GM20000 (cell line): Measurements from ENCODE around the gene BAHCC1.
A peak's percentile ranks its signal among the peaks of the same experiment; 100 is the strongest.

Experiments used
- DNase-seq: peaks from one replicate; pipeline ENCODE4 v3.0.0; 2012; ENCODE audit warnings: low spot score
- TF ChIP-seq, protein P1 (sequence below): IDR thresholded peaks from 2 replicates; pipeline ENCODE4 v1.5.1; 2012; ENCODE audit warnings: mild to moderate bottlenecking, control low read depth; ENCODE audit errors: extremely low read depth, missing control alignments

The BAHCC1 gene

DNA sequence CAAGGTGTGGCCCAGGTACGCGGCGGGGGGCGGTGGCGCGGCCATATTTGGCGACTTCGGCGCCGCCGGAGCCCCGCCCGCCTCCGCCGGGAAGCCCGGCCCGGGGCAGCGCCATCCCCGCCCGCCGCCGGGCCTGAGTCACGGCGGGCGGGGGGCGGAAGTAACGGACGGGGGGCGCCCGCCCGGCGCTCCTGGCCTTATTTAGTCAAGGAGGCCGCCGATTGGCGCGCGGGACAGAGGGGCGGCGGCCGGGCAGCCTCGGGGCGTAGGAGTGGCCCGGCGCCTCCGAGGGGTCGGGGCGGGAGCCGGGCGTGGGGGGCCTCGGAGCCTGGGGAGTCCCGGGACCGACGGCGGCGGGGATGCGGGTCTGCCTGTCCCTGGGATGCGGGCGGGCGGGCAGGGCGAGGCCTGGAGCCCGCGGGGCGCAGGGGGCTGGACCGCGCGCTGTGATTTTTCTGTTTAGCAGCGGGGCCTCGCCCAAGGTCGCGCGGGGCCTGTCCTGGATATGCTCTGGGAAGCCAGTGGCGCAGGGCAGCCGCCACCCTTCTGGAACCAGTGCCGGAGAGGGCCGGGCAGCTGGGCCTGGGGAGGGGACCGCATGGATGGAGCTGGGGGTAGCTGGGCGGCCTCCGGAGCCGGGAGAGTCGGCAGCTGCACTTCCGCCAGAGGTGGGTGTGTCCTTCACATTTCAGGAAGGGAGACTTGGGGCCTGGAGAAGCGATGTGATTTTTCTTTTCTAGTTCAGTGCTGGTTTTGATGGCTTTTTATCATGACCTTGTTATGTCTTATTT lies 119.7 kb downstream of the BAHCC1 start:
- DNase-seq, result peak; percentile 90
- TF ChIP-seq, protein P1, sequence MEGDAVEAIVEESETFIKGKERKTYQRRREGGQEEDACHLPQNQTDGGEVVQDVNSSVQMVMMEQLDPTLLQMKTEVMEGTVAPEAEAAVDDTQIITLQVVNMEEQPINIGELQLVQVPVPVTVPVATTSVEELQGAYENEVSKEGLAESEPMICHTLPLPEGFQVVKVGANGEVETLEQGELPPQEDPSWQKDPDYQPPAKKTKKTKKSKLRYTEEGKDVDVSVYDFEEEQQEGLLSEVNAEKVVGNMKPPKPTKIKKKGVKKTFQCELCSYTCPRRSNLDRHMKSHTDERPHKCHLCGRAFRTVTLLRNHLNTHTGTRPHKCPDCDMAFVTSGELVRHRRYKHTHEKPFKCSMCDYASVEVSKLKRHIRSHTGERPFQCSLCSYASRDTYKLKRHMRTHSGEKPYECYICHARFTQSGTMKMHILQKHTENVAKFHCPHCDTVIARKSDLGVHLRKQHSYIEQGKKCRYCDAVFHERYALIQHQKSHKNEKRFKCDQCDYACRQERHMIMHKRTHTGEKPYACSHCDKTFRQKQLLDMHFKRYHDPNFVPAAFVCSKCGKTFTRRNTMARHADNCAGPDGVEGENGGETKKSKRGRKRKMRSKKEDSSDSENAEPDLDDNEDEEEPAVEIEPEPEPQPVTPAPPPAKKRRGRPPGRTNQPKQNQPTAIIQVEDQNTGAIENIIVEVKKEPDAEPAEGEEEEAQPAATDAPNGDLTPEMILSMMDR, result no peak

DNA sequence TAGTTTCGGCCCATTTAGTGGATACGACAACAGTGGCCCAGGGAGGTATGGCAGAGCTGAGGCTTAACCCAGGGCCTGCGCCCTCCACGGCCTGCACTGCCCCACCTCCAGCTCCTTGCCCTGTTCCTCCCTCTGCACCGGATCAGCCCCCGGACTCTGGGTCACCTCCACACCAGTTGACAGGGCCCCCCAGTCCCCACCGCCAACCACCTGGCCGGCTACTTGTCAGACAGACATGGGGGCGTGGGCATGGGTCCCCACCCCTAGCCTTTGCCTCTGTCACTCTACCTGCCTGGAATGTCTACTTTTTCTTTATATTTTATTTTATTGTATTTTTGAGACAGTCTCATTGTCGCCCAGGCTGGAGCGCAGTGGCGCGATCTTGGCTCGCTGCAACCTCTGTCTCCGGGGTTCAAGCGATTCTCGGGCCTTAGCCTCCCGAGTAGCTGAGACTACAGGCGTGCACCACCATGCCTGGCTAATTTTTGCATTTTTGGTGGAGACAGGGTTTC lies 120.3 kb downstream of the BAHCC1 start:
- no peak for DNase-seq
- TF ChIP-seq, protein P1, result no peak
